Duodenal mucosa (tissue), 2 donors: ENCODE measurements around the gene OR51F2.
"Not testable (repeated sequence)": the region's sequence is repeated elsewhere in the genome, so short reads cannot be mapped to it uniquely, and the experiment has no call there.

Experiments used
- H3K27ac ChIP-seq: one replicate; pipeline ENCODE4 v1.7.0; 2013; ENCODE audit warnings: low read depth, low read length
- H3K27me3 ChIP-seq, 2 donors: one replicate each; pipeline ENCODE4 v1.7.0; 2013; ENCODE audit warnings: low read length in 2 of 2, control low read depth in 1 of 2; ENCODE audit not compliant: insufficient read depth in 2 of 2, control insufficient read depth in 1 of 2
- H3K36me3 ChIP-seq, 2 donors: one replicate each; pipeline ENCODE4 v1.7.0; 2013; ENCODE audit warnings: low read length in 2 of 2, control low read depth in 1 of 2; ENCODE audit not compliant: insufficient read depth in 2 of 2, control insufficient read depth in 1 of 2
- H3K4me1 ChIP-seq, 2 donors: one replicate each; pipeline ENCODE4 v1.7.0; 2013; ENCODE audit warnings: low read length in 2 of 2, control low read depth in 1 of 2; ENCODE audit not compliant: insufficient read depth in 2 of 2, control insufficient read depth in 1 of 2
- H3K4me3 ChIP-seq, 2 donors: one replicate each; pipeline ENCODE4 v1.7.0; 2013; ENCODE audit warnings: low read length in 2 of 2, low read depth in 1 of 2
- H3K9ac ChIP-seq, 2 donors: one replicate each; pipeline ENCODE4 v1.7.0; 2013; ENCODE audit warnings: low read length in 2 of 2, low read depth in 1 of 2
- H3K9me3 ChIP-seq, 2 donors: one replicate each; pipeline ENCODE4 v1.7.0; 2013; ENCODE audit warnings: low read length in 2 of 2, control low read depth in 1 of 2; ENCODE audit not compliant: control insufficient read depth in 1 of 2

Gene OR51F2

GRCh38 chr11:4830346-4830745 lies 9.2 kb downstream of the OR51F2 start:
- Histone ChIP-seq H3K9ac (no peak overlapping the region), H3K9me3 (no peaks in the 10 kb centered on the region), H3K27ac (no peak overlapping the region), H3K4me3 (no peak overlapping the region), H3K4me1 (no peaks in the 10 kb centered on the region), H3K36me3 (no peaks in the 10 kb centered on the region), H3K27me3 (no peaks in the 10 kb centered on the region)

DNA sequence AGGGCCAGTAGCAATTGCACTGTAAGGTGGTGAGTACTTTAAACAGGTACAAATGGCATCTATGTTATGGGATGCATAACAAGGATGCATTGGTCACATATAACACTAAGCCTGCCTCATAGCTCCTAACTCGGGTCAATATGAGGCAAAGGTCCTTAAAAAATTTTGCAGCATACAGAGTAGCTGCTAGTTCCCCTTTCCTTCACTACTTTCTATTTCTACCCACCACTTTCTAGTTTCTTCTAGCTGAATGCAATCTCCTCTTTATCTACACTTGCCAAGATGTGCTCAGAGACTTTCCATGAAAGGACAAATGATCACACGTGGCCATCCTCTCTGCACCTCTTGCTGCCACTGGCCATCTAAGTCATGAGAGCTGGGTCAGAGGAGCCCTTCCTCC lies 9.8 kb downstream of the OR51F2 start:
- Histone ChIP-seq H3K4me1 (no peaks in the 10 kb centered on the region), H3K27me3 (no peaks in the 10 kb centered on the region)

DNA sequence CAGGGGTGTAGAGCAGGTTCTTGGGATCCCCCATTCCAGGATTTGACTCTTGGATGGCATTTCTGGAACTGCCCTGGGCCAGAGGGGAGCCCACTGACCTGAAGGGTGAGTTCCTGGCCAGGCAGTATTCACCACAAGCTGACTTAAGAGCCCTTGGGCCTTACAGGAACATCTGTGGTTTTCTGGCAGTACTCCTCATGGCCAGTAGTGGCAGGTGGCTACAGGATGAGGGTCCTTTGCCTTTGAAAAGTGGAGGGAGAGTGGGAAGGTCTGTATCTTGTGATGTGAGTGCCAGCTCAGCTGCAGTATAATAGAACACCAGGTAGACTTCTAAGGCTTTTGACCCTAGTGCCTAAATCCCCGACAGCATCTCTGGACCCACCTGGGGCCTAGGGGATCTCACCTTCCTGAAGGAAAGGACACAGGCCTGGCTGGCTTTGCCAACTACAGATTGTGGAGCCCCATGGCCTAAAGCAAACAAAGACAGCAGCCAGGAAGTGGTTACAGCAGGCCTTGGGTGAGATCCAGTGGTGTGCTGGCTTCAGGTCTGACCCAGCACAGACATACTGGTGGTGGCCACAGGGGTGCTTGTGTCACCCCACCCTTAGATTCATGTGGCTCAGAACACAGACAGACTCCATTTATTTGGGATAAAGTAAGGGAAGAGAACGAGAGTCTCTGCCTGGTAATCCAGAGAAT lies 18.9 kb downstream of the OR51F2 start:
- no peak overlapping the region for H3K9ac ChIP-seq
- no peaks in the 10 kb centered on the region for H3K27me3 ChIP-seq
- no peaks in the 10 kb centered on the region for H3K4me1 ChIP-seq
- H3K4me3 ChIP-seq = no peak overlapping the region
- H3K27ac ChIP-seq = no peak overlapping the region
- no peaks in the 10 kb centered on the region for H3K9me3 ChIP-seq
- H3K36me3 ChIP-seq = no peaks in the 10 kb centered on the region

More for the DNA sequence above, 9.8 kb downstream of the OR51F2 start:
- Histone ChIP-seq H3K9ac (no peak overlapping the region), H3K4me3 (no peak overlapping the region), H3K27ac (no peak overlapping the region), H3K36me3 (no peaks in the 10 kb centered on the region), H3K9me3 (no peaks in the 10 kb centered on the region)

DNA sequence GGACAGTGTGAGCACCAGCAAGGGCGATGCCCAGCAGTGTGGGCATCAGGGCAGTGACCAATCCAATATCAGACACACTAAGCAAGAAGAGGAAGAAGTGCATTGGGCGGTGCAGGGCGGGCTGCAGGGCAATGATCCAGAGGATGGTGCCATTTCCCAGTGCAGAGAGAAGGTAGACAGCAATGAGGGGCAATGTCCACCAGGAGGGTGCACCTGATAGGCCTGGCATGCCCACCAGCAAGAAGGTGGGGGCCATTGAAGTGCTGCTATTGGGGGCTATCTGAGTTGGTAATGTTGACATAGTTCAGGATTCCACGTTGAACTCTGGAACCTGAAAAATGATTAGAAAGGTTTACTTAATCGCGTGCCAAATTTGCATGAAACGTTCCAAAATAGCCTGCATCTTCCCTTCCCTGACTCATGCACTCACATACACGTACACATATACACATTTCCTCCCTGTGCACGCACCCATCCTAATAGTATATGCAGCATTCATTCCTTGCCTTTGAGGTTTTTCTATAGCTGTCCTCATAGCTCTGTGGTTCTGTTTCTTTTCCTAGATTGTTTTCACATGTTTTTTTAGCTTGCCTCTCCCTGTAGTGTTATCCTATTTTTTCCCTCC lies 27.9 kb downstream of the OR51F2 start, which contains the start of gene OR51S1:
Gene OR51S1 (minus strand): TSS at position 301 of the 625 bp plus-strand sequence. CDS start 0 bp downstream, at position 301.
- no peak within 1 kb of the TSS for H3K9ac ChIP-seq
- H3K4me1 ChIP-seq = no peaks in the 10 kb centered on the region
- H3K36me3 ChIP-seq = no peaks in the 10 kb centered on the region
- H3K27ac ChIP-seq = no peak within 1 kb of the TSS
- H3K4me3 ChIP-seq = no peak within 1 kb of the TSS
- no peaks in the 10 kb centered on the region for H3K9me3 ChIP-seq
- peaks cover 0 to 2% of the 10 kb centered on the region in 2 donors for H3K27me3 ChIP-seq

GRCh38 chr11:4851033-4851432 lies 29.9 kb downstream of the OR51F2 start:
- H3K4me1 ChIP-seq = no peaks in the 10 kb centered on the region
- H3K27me3 ChIP-seq = peaks cover 0 to 2% of the 10 kb centered on the region in 2 donors
- H3K36me3 ChIP-seq = no peaks in the 10 kb centered on the region
- no peak overlapping the region for H3K27ac ChIP-seq
- no peak overlapping the region for H3K9ac ChIP-seq
- H3K4me3 ChIP-seq = no peak overlapping the region
- H3K9me3 ChIP-seq = no peaks in the 10 kb centered on the region

DNA sequence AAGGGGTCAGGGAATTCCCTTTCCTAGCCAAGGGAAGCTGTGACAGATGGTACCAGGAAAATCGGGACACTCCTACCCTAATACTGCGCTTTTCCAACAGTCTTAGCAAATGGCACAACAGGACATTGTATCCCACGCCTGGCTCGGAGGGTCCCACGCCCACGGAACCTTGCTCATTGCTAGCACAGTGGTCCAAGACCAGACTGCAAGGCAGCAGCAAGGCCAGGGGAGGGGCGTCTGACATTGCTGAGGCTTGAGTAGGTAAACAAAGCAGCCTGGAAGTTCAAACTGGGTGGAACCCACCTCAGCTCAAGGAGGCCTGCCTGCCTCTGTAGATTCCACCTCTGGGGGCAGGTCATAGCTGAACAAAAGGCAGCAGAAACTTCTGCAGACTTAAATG lies 33.2 kb downstream of the OR51F2 start:
- H3K9me3 ChIP-seq, H3K27me3 ChIP-seq, H3K36me3 ChIP-seq, H3K4me3 ChIP-seq, H3K9ac ChIP-seq, H3K4me1 ChIP-seq, H3K27ac ChIP-seq: not testable (repeated sequence)

DNA sequence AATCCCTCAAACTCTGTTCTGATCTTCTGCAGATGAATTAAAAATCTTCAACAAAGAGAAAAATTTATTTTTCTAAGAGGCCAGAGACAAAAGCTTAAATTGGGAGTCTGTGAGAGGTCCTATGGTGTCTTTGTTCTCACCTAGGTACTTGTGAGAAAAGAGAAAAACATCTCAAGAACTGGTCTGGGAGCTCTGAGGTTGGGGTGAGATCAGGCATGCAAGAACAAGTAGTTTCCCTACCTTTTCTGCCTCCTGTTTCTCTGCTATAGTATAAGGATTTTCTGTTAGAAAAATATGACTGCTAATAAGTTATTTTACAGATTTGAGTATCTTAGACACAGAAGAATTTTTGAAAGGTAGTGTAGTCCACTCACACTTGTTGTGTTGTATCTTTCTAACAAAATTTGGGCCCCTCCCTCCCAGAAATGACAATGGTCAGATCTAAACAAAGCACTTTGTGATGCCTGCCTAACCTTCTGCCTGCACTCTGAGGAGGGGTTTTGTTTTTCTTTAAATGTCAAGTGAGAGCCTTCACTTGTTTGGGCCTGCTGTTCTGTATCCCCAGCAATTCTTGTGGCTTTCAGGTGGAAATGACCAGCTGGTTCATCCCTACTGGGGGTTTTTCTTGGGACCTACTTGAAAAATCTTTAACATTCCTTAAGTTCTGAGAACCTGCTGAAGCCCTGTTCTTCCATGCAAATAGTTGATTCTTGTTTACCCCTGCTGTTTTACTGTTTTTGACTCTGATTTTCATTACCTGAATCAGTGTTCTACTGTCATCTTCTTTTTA lies 41.5 kb downstream of the OR51F2 start:
- Histone ChIP-seq H3K27ac (no peak overlapping the region), H3K27me3 (no peaks in the 10 kb centered on the region), H3K9ac (no peak overlapping the region), H3K4me3 (no peak overlapping the region), H3K4me1 (no peaks in the 10 kb centered on the region), H3K9me3 (no peaks in the 10 kb centered on the region), H3K36me3 (no peaks in the 10 kb centered on the region)

- Histone ChIP-seq H3K4me1 (no peaks in the 10 kb centered on the region), H3K27ac (no peak overlapping the region), H3K4me3 (no peak overlapping the region), H3K9me3 (no peaks in the 10 kb centered on the region), H3K36me3 (no peaks in the 10 kb centered on the region), H3K9ac (no peak overlapping the region), H3K27me3 (no peaks in the 10 kb centered on the region)
Measured at GRCh38 chr11:4863876-4864275, 42.8 kb downstream of the OR51F2 start.

DNA sequence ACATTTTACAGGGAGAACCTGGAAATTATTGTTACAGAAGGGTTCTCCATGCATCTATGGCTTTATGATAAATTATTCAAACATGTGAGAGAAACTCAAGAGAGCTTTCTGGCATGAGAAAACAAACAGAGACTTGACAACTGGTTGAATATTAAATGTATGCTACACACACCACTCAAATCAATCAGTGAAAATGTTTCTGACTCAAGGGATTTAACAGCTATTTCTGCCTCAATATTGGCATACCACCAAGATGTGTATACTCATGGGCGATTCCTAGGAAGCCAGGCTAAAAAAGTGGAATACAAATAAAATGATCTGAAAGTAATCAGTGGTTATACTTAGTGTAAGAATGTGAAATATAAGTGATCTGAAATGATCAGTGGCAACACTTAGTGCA lies 44.7 kb downstream of the OR51F2 start:
- no peak overlapping the region for H3K4me3 ChIP-seq
- H3K9ac ChIP-seq = no peak overlapping the region
- no peaks in the 10 kb centered on the region for H3K36me3 ChIP-seq
- H3K9me3 ChIP-seq = no peaks in the 10 kb centered on the region
- H3K4me1 ChIP-seq = no peaks in the 10 kb centered on the region
- no peaks in the 10 kb centered on the region for H3K27me3 ChIP-seq
- no peak overlapping the region for H3K27ac ChIP-seq
